Endothelial cell (in vitro differentiated cells): ENCODE measurements around the gene ADA. TPM values are rescaled to one million over a fixed set of nuclear protein-coding genes. Genes with fewer than 3 reads are reported as not detected.
A peak's percentile ranks its signal among the peaks of the same experiment; 100 is the strongest.

Experiments
- DNase-seq: peaks from one replicate; pipeline ENCODE4 v3.0.0; 2021; ENCODE audit warnings: low spot score
- H3K27ac Mint-ChIP-seq: one replicate; pipeline ENCODE4 v1.8.0; 2021; ENCODE audit warnings: mixed read lengths, inconsistent platforms; ENCODE audit not compliant: unreplicated experiment
- H3K27me3 Mint-ChIP-seq: one replicate; pipeline ENCODE4 v1.8.0; 2021; ENCODE audit warnings: mild to moderate bottlenecking, moderate library complexity, mixed read lengths, inconsistent platforms; ENCODE audit not compliant: unreplicated experiment
- H3K36me3 Mint-ChIP-seq: one replicate; pipeline ENCODE4 v1.8.0; 2021; ENCODE audit warnings: mild to moderate bottlenecking, low read depth, mixed read lengths, inconsistent platforms; ENCODE audit not compliant: unreplicated experiment
- H3K4me1 Mint-ChIP-seq: one replicate; pipeline ENCODE4 v1.8.0; 2021; ENCODE audit warnings: mild to moderate bottlenecking, mixed read lengths, inconsistent platforms; ENCODE audit not compliant: unreplicated experiment
- H3K4me3 Mint-ChIP-seq: one replicate; pipeline ENCODE4 v1.8.0; 2021; ENCODE audit warnings: mild to moderate bottlenecking, mixed read lengths, inconsistent platforms; ENCODE audit not compliant: unreplicated experiment
- H3K9me3 Mint-ChIP-seq: one replicate; pipeline ENCODE4 v1.8.0; 2021; ENCODE audit warnings: mixed read lengths, inconsistent platforms; ENCODE audit not compliant: unreplicated experiment
- total RNA-seq: library from RNA; stranded (reverse); fragmentation: NEBNext Ultra II Directional; extraction: Animal tissue kit (Norgen Biotek cat#: 25700); gene quantifications from one replicate; pipeline ENCODE4 v1.2.1, GENCODE V29; 2021; ENCODE audit not compliant: unreplicated experiment
- TF ChIP-seq, protein P1 (sequence below): fragments of 200-600 bp; sonication (generic); IDR thresholded peaks from one replicate; pipeline ENCODE4 v1.5.0; 2021; ENCODE audit warnings: antibody characterized with exemption; ENCODE audit not compliant: unreplicated experiment

Gene ADA
- total RNA-seq, 1 donor from 2014 or later = 137 TPM

DNA sequence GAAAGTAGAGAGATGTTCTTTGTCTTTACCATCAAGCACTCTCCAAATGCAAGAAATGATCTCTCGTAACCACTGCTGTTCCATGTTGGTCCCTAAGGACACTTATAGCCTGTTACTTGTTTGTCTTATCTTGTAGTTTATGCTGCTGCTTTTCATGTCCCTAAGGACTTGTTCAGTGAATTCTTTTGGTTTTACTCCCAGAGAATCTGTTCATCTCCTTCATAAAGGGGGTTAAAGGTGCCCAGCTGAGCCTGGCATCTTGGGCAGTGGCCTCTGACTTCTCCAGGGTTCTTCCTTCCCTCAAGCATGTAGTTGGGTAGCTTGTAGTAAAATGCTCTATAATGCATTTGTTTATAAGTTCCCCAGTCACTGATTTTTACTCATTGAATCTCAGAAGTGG, 70.0 kb downstream of the ADA start:
- H3K27me3 Mint-ChIP-seq = peaks cover 2% of the 10 kb centered on the region
- H3K4me3 Mint-ChIP-seq = peak overlapping the region; percentile 93
- no peak for DNase-seq
- no peaks in the 10 kb centered on the region for H3K9me3 Mint-ChIP-seq
- H3K36me3 Mint-ChIP-seq = peaks cover 15% of the 10 kb centered on the region
- H3K27ac Mint-ChIP-seq = peak overlapping the region; percentile 94
- H3K4me1 Mint-ChIP-seq = peaks cover 67% of the 10 kb centered on the region
- TF ChIP-seq, protein P1, sequence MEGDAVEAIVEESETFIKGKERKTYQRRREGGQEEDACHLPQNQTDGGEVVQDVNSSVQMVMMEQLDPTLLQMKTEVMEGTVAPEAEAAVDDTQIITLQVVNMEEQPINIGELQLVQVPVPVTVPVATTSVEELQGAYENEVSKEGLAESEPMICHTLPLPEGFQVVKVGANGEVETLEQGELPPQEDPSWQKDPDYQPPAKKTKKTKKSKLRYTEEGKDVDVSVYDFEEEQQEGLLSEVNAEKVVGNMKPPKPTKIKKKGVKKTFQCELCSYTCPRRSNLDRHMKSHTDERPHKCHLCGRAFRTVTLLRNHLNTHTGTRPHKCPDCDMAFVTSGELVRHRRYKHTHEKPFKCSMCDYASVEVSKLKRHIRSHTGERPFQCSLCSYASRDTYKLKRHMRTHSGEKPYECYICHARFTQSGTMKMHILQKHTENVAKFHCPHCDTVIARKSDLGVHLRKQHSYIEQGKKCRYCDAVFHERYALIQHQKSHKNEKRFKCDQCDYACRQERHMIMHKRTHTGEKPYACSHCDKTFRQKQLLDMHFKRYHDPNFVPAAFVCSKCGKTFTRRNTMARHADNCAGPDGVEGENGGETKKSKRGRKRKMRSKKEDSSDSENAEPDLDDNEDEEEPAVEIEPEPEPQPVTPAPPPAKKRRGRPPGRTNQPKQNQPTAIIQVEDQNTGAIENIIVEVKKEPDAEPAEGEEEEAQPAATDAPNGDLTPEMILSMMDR = no peak

DNA sequence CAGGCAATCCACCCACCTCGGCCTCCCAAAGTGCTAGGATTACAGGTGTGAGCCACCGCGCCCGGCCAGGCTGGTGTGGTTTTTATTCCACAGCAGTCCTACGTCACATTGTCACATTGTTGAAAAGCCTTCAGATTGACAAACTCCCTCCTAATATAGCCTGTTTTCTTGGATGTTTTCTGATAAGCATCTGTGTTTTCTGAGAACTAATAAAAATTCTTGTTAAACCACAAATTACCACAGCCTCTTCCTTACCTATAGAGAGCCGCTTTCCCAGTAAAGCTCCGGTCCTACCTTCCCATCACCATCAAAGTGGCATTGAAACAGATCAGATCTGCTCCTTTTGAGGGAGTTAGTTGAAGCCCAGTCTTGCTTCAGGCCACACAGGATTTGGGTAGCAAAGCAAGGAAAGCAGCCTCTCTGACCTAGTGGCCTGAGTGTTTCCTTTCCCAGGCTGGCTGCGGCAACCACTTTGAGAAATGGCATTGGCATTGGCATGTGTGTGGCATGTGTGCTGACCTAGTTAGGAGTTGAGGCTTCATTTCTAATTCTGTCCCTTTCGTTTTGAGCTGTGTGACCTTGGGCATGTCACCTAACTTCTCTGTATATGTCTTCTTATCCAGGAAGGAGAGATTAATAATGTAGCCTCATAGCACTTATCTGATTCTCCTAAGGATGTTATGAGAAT, 70.8 kb downstream of the ADA start:
- Mint-ChIP-seq H3K27ac (peak overlapping the region; percentile 94), H3K36me3 (peaks cover 13% of the 10 kb centered on the region), H3K4me3 (no peak overlapping the region), H3K9me3 (no peaks in the 10 kb centered on the region), H3K4me1 (peaks cover 70% of the 10 kb centered on the region), H3K27me3 (peaks cover 3% of the 10 kb centered on the region)
- no peak for DNase-seq
- TF ChIP-seq, protein P1 = no peak

DNA sequence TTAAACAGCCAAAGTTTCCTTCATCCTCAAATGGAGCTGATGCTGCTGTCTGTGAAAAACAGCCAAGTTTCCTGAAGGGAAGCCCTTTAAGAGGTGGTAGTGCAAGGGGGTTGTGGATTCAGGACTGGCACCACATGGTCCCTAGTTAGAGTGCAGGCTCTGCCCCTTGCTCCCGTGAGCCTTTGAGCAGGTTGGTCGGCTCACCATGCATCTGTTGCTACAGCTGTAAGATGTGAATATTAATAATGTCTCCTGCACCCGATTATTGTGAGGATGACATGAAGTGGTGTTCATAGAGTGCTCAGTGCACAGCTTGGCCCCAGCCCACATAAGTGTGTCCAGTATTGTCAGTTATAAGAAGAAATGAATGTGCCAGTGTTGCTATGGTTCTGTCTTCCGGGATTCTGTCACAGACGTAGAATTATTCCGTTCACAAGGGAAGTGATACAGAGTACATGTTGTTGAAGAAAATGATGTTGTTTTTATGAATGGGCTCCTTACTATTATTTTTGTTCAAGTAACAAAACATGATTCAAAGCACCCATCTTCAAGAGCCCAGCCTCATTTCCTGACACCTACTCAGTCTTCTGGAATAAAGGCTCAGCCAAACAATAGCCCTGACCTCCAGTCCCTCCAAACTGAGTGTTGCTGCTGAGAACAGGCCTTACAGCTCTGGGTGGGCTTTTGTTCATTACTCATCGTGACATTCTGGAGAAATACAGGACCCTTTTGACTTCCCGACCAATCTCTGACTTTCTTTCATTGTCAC, 72.0 kb downstream of the ADA start:
- Mint-ChIP-seq H3K4me1 (peaks cover 60% of the 10 kb centered on the region), H3K4me3 (no peak overlapping the region), H3K27ac (peak overlapping the region; percentile 5), H3K27me3 (peaks cover 3% of the 10 kb centered on the region), H3K9me3 (no peaks in the 10 kb centered on the region), H3K36me3 (peaks cover 3% of the 10 kb centered on the region)
- DNase-seq = no peak
- TF ChIP-seq, protein P1 = no peak

DNA sequence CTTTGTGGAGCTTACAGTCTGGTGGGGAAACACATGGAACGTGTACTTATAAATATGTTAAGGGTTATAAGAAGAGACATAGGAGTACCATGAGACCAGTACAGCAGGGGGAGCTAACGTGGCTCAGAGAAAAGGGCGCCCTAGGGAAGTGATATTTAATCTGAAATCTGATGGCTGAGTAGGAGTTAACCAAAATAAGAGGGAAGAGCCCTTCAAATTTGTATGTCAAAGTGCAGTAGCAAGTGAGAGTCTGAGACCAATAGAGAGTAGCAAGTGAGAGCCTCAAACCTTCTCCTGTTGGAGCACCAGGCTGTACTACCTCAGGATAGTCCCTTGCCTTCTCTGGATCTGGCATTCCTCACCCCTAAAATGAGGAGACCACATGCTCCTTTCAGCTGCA, 75.2 kb downstream of the ADA start:
- Mint-ChIP-seq H3K27ac (no peak overlapping the region), H3K9me3 (no peaks in the 10 kb centered on the region), H3K4me1 (peaks cover 39% of the 10 kb centered on the region), H3K4me3 (no peak overlapping the region), H3K36me3 (peaks cover 3% of the 10 kb centered on the region), H3K27me3 (peaks cover 3% of the 10 kb centered on the region)
- TF ChIP-seq, protein P1 = no peak
- no peak for DNase-seq

DNA sequence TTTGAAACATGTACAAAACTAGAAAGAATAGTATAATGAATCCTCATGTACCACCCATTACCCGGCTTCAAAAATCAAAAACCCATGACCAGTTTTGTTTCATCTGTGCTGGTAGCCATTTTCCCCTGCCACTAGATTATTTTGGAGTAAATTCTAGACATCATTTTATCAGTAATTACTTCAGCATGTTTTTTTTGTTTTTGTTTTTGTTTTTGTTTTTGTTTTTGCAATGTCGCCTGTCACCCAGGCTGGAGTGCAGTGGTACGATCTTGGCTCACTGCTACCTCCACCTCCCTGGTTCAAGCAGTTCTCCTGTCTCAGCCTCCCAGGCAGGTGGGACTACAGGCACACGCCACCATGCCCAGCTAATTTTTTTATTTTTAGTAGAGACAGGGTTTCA, 77.1 kb downstream of the ADA start:
- H3K4me1 Mint-ChIP-seq = peaks cover 25% of the 10 kb centered on the region
- peaks cover 1% of the 10 kb centered on the region for H3K27me3 Mint-ChIP-seq
- no peaks in the 10 kb centered on the region for H3K9me3 Mint-ChIP-seq
- H3K4me3 Mint-ChIP-seq = no peak overlapping the region
- no peak for DNase-seq
- H3K27ac Mint-ChIP-seq = no peak overlapping the region
- TF ChIP-seq, protein P1 = no peak
- H3K36me3 Mint-ChIP-seq = peaks cover 3% of the 10 kb centered on the region
